HG03354 (cell line): Measurements from ENCODE around the gene CXXC4.

Source experiments
- ATAC-seq: cut with Tn5 transposase; IDR thresholded peaks from one replicate; pipeline ENCODE4 v1.9.1; 2021; ENCODE audit warnings: mild to moderate bottlenecking; ENCODE audit not compliant: unreplicated experiment, poor library complexity, severe bottlenecking

CXXC4 gene

DNA sequence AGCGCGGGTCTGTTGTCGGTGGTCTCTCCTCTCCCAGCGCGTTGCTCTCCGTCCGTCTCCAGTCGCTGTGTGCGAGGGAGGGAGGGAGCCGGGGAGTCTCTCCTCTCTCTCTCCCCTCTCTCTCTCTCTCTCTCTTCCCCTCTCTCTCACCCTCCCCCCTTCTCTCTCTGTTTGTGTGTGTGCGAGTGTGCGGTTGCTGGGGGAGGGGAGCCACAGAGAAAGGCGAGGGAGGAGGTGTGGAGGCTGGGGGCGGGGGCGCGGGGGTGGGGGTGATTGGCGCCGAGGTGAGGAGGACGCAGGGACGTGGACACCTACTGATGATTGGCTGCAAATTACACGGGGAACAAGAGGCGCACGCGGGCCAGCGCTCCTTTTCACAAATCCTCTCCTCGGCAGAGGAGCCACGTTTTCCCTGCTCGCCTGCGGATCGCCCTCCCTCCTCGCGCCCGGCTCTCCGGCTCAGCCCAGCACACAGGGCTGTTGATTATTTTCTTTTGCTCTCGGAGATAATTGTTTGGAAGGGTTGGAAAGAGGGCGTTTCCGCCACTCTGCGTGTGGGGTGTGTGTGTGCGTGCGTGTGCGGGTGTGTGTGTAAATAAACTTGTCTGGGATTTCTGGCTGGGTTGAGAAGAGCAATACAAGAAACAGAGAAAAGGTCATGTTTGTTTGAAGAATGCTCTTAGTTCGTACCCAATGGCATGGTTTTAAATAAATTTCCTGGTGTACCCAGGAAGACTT lies at the start of gene CXXC4:
Gene CXXC4, minus strand, starts transcription at position 73 of the 738 bp plus-strand sequence. CDS start 3,092 bp downstream, outside the sequence.
- peak; percentile 29 for ATAC-seq

DNA sequence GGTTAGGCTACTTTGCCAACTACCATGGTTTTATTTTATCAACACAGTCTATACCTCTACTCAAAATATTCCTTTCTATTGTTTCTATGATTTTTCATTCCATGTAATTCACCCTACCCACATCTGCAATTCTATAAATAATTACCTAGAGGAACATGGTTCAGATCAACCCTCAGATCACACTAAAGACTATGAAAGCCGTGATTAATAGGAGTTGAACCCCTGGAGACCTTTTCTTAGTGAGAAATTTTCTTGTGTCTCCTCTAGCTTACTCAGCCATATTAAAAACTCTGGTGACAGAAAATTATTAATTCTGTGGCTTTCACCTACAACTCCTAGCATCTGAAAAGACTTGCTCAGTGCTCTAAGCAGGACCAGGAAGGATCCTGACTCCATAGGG lies 38.5 kb upstream of the CXXC4 start:
- no peak for ATAC-seq

DNA sequence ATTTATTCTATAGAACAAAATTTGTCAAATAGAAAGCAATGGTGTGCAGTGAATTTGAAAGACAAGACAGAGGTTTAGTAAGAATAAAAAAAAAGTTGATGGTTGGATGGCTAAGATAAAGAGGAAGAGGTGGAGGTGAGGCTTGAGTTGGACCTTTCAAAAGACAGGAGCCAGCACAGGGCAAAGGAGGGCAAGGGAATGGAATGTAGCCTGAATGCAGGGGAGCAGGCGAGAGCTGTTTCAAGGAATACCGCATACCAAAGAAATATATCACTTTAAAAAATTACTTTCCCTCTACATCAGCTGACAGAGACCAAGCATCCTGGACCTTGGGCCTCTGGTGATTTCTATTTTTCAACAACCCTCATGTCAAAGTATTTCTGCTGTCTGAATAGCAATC lies 38.0 kb upstream of the CXXC4 start:
- no peak for ATAC-seq

DNA sequence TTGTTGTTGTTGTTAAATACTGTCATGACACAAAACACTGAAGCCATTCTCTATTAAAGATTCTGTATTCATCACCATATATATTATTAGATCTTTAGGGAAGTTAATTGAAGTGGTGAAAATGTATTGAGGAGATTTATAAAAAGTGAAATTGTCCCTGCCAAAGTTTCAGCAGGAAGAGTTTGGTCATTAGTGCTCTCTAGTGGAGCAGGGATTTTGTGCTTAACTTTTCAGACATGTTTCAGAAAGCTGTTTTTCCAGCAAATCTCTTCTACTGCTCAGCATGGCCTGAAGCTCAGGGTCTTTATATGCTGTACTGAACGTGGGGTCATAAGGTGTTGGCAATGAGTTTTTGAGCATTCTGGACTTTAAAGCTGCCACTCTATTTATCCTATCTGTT lies 36.7 kb upstream of the CXXC4 start:
- ATAC-seq: no peak

DNA sequence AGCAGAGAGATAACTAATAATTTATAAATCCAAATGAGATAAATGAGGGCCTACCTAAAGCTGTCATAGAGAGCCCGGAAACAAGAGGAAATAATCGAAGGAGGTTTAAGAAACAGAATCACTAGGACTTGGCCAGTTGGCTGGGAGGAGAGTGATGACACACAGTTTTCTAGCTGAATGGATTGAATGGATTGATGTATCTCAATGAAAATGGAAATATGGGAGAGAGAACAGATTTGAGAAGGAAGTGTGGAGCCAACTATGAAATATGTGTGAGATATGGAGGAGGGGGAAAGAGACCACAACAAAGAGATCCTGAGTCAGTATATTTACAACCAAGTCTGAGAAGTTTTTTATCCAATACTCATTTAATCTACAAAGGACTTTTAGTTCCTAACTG lies 35.7 kb upstream of the CXXC4 start:
- ATAC-seq: no peak

DNA sequence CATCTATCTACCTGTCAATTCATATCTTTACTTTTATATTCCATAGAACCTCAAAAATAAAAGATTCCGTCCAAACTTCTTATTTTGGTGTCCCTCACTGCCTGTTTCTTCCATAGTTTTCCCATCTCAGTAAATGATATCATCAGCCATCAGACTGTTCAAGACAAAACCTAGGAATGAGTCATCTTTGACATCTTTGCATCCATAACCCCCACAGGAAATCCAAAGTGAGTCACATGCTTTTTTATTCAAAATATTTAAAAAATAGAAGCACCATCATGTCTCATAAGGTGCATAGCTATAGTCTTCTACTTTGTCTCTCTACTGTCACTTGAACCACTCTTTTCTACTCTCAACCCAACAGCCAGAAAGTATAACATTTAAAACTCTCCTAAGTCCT lies 29.9 kb upstream of the CXXC4 start:
- no peak for ATAC-seq

DNA sequence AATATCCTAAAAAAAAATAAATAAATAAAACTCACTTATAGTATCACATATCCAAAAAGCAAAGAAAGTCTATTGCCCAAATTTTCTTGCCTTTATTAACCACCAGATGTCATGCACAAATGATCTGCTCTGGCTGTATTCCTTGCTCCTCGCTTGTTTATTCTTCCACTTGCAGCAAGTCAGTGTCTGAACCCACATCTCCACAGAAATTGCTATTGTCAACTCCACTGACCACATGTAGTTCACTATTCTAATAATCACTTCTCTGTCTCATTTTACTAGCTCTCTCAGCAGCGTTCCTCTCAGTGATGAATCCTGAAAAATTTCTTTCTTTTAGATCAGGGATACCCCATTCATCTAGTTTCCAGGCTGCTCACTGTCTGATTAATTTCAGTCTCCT lies 29.3 kb upstream of the CXXC4 start:
- ATAC-seq: no peak

DNA sequence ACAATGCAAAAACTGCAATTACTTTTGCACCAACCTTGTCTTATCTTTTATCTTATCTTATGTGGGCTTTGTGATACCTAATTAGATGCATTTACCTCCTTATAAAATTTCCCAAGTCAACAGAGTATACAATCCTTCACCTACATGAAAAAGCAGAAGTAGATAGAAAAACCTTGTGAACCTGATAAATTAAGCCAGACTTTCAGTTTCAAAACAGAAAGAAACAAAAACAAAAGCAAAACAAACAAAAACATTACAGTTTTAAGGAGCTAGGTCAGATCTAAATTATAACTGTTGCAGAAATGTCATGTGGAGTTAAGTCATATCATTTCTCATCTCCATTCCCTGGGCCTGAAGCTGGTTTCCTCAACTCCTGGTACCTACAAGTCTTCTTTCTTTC lies 24.9 kb upstream of the CXXC4 start:
- peak; percentile 96 for ATAC-seq

DNA sequence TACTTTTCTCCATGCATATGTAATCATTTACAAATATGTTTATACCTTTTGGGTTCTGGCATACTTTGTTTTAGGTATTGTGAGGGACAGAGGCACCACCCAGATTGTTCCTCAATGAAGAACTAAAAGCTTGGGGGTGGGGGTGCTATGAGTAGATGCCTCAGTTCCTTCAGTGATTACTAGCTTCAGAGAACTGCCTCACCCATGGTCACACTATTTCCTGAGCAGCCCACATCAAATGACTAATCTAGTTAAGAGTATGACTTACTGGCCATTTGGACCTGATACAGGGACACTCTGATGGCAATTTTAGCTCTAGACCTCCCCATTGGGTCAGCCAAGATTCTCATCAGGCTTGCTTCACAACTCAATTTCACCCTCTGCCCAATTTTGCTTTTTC lies 22.2 kb upstream of the CXXC4 start:
- ATAC-seq: no peak

DNA sequence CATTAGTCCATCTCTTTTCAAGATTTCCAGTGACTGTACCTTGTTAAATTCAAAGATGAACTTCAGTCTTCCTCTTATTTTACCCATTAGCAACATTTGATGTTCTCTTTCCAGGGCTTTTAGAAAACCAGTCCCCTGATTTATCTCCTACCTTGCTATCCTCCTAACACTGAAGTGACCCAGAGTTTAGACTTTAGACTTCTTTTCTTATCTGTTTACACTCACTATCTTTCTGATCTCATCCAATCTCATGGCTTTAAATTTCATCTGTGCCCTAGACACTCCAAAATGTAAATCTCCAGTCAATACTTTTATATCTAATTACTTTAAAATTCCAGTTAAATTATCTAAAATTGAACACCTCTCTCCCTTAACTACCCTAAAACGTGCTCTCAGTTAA lies 13.5 kb upstream of the CXXC4 start:
- no peak for ATAC-seq

DNA sequence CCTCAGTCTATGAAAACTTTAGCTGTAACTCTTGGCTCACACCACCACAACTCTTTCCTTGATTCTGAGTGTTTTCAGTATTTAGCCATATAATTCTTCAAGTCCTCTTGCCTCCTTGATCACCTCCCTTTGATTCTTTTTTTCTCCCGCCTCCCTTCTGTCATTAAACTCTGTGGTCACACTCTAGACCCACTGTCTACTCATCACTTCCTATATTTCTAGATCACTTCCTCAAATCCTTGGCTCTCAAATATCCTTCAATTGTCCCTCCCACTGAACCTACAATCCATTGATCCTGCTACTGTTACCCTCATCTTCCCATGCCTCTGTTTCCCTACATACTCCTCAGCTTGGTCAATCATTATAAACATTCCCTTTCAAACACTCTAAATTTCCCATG lies 12.4 kb upstream of the CXXC4 start:
- ATAC-seq: no peak

DNA sequence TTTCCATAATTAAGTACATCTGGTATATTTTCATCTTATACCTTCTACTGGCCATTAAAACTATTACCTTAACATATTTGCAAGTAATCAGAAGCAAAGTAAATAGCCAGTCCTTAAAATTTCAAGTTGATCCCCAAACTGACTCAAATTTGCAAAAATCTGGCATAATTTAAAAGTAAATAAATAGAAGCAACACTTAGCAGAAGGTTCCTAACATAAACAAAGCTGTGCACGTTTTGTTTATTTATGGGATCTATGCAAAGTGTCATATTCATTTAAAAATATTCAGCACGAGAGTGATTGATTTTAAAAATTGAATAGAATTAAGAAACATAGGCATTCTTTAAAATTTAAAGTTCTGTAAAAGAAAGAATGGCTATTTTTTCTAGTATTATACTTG lies 9.8 kb upstream of the CXXC4 start:
- no peak for ATAC-seq

DNA sequence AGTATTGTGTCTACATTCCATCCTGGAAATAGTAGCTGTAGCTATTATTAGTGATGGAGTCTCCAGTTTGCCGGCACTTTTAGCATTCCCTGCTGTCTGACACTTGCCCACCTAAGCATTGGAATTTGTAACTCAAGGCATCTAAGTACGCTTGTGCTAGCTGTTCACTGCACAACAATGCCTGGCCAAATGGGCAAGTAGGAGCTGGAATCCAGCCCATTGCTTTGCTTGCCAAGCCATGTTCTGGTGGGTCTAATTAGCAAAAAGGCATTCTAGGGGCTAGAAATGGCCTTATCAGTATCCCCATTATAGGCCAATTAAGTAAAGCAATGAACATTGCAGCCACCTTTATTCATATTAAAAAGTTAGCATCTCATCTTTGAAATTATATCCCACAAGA lies 7.8 kb upstream of the CXXC4 start:
- ATAC-seq: no peak

DNA sequence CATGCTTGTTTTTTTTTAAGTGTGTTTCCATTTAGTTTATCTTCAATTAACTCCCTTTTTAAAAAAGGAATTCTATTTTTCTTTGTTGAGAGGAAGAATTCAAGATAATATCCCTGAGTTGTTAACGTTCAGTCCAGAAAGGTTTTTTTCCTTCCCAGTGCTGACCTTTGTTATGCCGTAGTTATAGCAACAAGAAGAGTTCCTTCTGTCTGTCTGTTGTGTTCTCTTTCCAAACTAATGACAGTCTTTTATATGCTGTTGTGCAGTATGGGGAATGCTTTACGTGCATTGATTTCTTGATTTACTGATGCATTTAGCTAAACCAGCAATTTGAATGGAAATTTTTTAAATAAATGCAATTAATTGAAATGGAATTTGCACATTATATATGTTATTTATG lies 6.6 kb upstream of the CXXC4 start:
- ATAC-seq: no peak

DNA sequence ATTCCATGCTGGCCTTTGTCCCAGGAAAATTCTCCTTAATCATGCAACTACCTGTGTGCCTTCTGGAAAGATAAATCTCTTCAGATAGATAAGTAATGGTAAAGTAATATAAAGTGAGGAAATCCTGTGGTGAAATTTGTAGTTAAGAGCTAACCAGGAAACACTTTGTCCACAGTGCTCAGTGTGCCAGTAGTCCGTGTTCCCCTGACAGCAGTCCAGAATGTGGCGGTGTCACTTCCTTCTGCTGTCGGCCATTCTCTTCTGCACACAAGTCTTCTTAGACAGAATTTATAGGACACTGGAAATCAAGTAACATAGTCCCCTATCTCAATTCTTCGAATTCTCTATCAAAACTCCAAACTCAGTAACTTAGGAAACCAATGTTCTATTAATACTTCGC lies 5.7 kb upstream of the CXXC4 start:
- peak; percentile 46 for ATAC-seq

DNA sequence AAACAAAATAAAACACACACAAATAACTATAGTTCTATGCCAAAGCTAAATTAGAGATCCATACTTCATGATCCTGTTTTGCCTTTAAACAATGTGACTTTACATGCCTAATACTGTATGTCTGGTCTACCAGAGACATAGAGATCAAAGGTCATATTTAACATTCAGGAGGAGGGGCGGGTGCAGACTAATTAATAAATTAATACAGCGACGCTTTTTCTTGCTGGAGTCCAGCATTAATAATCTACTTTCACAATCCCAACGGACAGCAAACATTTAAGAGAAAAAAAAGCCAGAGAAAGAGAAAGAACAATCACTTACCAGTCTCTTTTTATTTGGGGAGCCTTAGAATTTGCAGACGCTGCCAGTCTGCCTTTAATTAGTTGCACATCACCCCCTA lies 509 bp downstream of the CXXC4 start:
- ATAC-seq: no peak

DNA sequence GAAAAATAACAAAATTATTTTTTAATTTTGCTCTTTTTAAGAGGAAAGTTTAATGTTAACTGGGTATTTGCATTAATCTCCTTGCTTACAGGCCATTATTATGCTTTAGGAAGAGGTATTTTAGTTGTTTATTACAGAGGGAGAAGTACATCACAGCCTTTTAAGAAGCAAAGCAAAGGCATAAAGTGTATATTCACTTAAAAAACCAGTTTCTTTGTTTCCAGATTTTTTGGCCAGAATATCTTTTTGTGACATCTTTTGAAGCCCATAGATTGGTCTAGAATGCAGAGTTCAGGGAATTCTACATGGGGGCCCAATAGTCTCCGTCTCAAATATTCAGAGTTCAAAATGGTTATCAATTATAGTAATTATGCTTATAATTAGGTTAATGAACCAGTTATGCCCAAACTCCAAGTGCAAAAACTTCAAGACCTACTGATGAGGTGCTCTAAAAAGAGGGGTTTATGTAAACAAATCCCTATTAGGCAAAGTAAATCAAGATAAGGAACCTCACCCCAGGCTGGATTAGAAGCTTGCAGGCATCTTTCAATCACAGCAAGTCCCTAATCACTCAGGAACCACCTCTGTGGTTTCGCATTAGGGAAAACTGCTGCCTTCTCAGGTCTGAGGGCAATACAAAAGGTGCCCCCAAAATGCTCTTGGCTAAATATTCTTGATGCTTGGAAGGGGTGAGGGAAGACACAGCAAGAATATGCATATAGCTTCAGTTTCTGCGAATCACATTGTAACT lies 1.4 kb downstream of the CXXC4 start:
- ATAC-seq: no peak

DNA sequence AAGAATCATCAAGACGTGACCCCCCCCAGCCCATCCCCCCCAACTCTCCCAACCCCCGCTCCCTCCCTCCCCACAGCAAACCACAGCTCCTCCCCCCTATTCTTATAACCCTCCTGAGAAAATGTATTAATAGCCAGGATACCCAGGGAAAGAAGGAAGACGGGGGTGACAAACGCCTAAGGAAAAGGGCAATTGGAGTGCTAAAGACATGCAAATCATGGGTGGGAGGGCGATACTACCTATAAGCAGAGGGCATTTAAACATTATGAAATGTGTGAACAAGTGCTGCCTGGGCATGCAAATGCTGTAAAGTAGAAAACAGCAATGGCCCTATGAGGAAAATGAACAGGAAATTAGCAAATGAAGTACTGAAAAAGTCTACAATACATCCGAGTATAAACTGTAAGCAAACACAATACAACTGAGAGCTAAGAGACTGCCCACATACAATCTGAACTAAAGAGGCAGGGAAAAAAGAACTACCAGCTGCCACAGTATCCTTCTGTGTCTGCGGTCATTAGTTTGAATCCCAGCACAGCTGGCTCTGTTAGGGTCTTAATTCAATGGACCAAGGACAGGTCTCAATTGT lies 2.4 kb downstream of the CXXC4 start:
- peak; percentile 30 for ATAC-seq

DNA sequence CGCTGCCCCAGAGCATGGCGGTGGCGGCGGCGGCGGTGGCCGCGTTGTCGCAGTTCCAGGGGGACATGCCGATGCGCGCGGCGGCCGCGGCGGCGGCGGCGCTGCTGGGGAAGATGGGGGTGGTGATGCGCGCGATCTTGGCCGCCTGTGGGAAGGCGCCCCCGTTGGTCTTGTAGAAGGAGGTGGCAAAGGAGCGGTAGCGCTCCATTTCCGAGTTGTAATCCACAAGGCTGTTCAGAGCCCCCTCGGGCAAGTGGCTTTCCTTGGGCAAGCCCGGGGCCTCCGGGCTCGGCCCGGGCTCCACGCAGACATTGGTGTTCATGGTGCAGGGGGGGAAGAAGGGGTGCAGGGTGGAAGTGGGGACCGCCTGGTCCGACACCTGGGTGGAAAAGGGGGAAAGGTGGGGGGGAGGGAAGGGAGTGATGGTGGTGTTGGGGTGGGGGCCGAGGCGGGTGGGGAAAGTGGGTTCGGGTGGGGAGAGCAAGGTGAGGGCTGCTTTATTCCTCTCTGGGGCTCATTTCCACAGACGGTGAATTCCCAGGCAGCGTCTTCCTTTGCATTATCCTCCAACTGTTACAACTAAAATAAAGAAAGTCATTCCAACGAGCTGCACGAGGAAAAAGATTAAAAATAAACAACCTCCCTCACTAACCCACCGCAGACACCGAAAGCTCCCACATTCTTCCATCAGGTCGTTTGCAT lies 3.1 kb downstream of the CXXC4 start:
- peak; percentile 27 for ATAC-seq

DNA sequence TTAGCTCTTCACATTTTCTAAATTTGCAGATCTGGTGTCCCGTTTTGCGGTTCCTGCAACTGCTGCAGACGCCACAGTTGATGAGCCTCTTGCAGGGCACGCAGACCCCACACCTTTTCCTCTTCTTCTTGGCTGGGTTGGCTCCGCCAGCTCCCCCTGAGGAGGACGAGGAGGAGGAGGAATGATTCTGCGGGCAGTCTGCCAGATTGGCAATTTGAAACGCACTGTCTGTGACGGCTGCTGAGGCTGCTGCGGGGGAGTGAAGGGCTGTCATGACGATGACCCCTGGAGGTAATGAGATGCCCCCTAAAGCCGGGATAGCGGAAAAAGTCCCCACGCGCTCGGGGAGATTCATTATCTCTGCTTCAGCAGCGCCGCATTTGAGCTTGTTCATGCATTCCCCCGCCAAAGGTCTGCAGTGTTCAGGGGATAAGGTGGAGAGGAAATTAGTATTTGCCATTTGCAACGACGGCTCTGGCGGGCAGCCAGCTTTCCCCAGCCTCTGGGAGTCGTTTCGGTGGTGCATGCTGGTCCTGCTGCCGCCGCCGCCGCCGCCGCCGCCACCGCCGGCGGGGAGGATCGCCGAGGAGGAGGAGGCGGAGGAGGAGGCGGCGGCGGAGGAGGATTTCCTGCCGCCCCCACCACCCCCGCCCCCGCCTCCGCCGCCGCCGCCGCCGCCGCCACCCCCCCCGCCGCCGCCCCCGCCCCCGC lies 3.8 kb downstream of the CXXC4 start:
- ATAC-seq: peak; percentile 33
